Cerebellar cortex (tissue), 1 donor: Measurements from ENCODE around the gene MAP3K15.

Experiments used
- DNase-seq: peaks from one replicate; pipeline ENCODE4 v3.0.0-alpha.2; 2015; ENCODE audit warnings: low spot score

MAP3K15 gene

DNA sequence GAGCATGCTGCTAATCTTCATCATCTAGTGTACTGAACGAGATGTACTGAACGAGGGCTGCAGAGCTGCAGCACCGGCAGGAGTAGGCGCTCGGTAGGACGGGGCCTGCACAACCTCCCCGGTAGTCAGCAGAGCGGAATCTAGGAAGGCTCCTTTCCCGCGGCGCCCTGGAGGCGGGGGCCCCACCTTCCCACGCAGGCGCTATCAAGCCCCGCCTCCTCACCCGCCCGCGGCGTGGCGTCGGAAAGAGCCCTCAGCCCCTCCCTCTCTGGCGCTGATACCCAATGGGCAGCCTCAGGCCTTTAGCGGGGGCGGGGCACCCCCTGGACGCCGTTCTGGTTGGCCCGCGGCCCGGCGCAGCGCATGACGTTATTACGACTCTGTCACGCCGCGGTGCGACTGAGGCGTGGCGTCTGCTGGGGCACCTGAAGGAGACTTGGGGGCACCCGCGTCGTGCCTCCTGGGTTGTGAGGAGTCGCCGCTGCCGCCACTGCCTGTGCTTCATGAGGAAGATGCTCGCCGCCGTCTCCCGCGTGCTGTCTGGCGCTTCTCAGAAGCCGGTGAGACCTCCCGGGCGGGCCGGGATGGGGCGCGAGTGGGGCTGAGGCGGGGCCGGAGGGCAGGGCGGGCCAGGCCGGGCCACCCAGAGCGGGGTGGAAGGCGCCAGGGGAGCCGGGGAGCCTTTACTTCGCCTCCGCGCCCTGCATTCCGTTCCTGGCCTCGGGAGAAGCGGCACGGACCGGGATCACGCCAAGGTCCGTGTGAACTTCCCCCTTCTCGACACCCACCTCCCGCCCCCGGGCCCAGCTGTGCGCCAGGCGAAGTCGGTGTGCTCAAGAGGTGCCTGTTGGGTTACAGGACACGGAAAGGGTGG, 171.5 kb downstream of the MAP3K15 start, which contains the start of gene PDHA1:
PDHA1 (plus strand) TSS at position 393 of the 874 bp plus-strand sequence; CDS start at position 504, 111 bp downstream.
- peak; percentile 93 for DNase-seq

DNA sequence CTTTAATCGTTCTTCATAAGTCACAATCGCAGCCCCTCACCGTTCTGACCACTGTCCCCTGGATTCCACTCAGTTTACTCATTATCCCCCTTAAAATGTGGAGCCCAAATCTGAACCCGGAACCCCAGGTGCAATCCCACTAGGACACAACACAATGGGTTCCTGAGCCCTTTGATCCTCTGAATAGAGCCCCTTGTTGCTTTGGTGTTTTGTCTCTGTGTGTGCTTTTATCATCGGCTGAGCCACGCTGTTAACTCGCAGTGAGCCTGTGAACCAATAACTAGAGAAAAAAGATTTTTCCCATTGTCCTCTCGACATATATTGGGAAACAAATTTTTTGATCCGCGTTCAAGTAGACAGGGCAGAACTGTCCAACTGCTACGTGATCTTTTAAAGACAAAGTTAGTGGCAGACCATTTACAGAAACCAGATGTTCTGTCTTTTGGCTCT, 172.2 kb downstream of the MAP3K15 start:
- no peak for DNase-seq

DNA sequence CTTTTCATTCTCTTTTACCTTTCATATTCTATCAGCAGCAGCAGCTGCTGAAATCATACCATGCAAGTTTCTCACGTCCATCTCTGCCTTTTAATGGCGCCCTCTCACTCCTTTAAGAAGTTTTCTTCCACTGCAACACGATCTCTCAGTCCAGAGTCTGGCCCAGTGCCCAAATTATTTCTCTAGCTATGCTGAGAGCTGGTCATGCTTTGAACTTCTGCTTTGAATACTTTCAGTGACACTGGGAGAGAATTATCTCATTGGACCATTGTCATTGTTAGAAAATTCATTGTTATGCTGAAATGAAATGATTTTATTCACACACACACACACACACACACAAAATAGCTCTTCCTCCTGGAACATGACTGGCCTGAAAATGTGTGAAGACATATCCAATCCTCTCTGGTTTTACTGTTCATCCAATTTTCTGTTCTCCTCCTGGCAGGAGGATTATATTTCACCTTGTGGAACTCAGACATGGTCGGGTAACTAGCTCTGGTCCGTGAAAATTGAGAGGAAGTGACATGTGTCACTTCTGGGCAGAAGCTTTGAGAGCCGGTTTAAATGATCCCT, 172.9 kb downstream of the MAP3K15 start:
- DNase-seq: peak; percentile 15

DNA sequence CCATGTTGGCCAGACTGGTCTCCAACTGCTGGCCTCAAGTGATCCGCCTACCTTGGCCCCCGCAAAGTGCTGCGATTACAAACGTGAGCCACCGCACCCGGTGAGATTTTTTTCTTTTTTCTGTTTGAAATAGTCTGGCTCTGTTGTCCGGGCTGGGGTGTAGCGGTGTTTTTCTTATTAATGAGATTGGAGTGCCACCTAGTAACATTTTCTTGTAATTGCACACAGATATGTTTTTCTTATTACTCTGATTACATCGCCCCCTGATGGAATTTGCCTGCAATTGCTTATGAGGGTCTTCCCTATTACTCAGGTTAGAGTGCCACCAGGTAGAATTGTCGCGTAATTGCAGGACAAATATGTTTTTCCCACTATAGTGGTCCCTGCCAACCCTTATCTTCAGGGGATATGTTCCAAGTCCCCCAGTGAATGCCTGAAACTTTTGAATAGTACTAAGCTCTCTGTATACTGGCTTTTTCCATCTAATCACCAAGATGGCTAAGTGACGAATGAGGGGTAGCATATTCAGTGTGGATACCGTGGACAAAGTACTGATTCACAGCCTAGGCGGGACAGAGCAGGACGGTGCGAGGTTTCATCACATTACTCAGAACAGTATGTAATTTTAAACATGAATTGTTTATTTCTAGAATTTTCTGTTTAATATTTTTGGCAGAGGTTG, 180.2 kb downstream of the MAP3K15 start:
- peak; percentile 42 for DNase-seq

DNA sequence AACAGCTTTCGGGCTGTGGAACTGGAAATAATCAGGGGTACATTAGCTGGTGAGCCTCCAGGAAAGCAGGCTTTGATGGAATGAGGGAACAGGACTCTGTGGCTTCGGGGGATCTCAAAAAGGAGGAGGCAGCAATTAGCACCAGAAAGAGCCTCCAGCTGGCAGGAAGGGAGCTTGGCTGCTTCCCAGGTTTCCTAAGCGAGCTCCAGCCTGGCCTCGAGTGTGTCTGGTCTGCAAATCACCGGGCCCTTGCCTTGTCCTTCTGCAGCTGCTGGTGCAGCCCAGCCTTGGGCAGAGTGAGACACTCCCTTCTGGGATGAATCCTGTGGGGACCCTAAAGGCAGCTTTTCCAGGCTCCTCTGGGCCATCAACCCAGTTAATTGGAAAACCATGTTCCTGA, 182.3 kb downstream of the MAP3K15 start:
- peak; percentile 57 for DNase-seq

DNA sequence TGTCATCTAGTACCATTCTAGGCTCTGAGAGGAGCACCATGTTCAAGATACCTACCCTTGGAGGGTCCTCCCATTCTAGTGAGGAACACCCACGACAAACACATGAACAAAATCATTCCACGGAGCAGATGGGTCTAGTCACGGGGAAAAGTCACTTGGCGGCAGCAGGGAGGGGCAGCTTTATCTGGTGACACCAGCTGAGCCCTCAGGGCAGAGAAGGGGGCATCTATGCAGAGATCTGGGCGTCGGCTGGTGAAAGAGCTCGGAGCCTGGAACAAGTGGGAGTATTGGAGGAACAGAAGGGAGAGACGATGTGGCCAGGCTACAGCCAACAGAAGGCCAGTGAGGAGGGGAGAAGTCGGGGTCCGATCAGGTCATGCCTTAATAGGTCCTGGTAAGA, 183.5 kb downstream of the MAP3K15 start:
- DNase-seq: no peak

DNA sequence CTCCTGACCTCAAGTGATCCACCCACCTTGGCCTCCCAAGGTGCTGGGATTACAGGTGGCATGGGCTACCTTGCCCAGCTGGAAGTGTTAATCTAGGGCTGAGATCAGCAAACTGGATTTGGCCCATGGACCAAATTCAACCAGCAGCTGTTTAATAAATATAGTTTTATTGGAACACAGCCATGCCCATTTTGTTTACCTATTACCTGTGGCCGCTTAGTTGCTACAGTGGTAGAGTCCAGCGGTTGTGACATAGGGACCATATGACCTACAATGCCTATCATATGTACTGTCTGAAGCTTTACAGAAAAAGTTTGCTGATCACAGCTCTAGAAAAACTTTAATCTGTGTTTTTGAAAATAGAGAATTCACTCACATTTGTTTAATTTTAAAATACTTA, 188.7 kb downstream of the MAP3K15 start:
- DNase-seq: no peak
